Measurements from ENCODE around the gene HRH2.

DNA sequence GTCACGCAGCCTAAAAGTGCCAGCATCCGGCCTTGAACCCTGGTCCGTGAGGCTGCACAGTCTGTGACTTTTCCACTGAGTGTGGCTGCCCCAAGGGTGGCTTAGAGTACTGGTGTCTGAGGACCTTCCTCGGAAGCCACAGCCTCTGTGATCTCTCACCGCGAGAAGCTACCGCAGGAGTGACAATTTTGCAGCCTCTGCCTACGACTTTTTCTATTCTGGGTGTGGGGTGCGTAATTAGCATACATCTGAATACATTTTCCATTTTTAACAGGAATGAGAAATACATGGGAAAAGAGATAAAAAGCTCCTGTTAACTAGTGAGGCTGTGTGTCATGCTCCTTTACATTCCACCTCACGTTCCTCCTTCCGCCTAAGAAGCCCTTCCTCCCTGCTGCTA, 48.3 kb upstream of the HRH2 start:
- TF ChIP-seq, protein P1, sequence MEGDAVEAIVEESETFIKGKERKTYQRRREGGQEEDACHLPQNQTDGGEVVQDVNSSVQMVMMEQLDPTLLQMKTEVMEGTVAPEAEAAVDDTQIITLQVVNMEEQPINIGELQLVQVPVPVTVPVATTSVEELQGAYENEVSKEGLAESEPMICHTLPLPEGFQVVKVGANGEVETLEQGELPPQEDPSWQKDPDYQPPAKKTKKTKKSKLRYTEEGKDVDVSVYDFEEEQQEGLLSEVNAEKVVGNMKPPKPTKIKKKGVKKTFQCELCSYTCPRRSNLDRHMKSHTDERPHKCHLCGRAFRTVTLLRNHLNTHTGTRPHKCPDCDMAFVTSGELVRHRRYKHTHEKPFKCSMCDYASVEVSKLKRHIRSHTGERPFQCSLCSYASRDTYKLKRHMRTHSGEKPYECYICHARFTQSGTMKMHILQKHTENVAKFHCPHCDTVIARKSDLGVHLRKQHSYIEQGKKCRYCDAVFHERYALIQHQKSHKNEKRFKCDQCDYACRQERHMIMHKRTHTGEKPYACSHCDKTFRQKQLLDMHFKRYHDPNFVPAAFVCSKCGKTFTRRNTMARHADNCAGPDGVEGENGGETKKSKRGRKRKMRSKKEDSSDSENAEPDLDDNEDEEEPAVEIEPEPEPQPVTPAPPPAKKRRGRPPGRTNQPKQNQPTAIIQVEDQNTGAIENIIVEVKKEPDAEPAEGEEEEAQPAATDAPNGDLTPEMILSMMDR (IDR thresholded peaks at IDR 0.05), result no peak
- TF ChIP-seq POLR2AphosphoS5 (IDR thresholded peaks at IDR 0.05) (no peak), POLR2A (IDR thresholded peaks at IDR 0.05) (no peak)
